Karpas-422 (cell line): Measurements from ENCODE around the gene DIP2C. TPM values are rescaled to one million over a fixed set of nuclear protein-coding genes. Genes with fewer than 3 reads are reported as not detected.
"Not testable (repeated sequence)": the region's sequence is repeated elsewhere in the genome, so short reads cannot be mapped to it uniquely, and the experiment has no call there.

Experiments used
- DNase-seq: peaks from one replicate; pipeline ENCODE4 v3.0.0-alpha.2; 2015
- H2AFZ ChIP-seq: fragments of 200-600 bp; sonication (generic); 2 replicates; pipeline ENCODE4 v1.6.1; 2014; ENCODE audit warnings: antibody characterized with exemption, low read length, mixed read lengths
- H3K27ac ChIP-seq: fragments of 200-600 bp; sonication (generic); 2 replicates; pipeline ENCODE4 v1.5.1; 2014; ENCODE audit warnings: mild to moderate bottlenecking, low read length, moderate library complexity
- H3K27me3 ChIP-seq: fragments of 200-600 bp; sonication (generic); 2 replicates; pipeline ENCODE4 v1.6.1; 2014; ENCODE audit warnings: low read length, mixed read lengths
- H3K36me3 ChIP-seq: fragments of 200-600 bp; sonication (generic); 2 replicates; pipeline ENCODE4 v1.6.1; 2014; ENCODE audit warnings: low read length, mixed read lengths; ENCODE audit not compliant: insufficient read depth
- H3K4me1 ChIP-seq: fragments of 200-600 bp; sonication (generic); 2 replicates; pipeline ENCODE4 v1.6.1; 2014; ENCODE audit warnings: mild to moderate bottlenecking, low read length, mixed read lengths
- H3K4me2 ChIP-seq: fragments of 200-600 bp; sonication (generic); 2 replicates; pipeline ENCODE4 v1.6.1; 2014; ENCODE audit warnings: low read length, low read depth, mild to moderate bottlenecking; ENCODE audit not compliant: poor library complexity, severe bottlenecking
- H3K4me3 ChIP-seq: fragments of 200-600 bp; sonication (generic); 2 replicates; pipeline ENCODE4 v1.5.1; 2014; ENCODE audit warnings: mild to moderate bottlenecking, antibody characterized with exemption, low read length, mixed read lengths
- H3K79me2 ChIP-seq: fragments of 200-600 bp; sonication (generic); 2 replicates; pipeline ENCODE4 v1.6.1; 2014; ENCODE audit warnings: mild to moderate bottlenecking, low read length, mixed read lengths
- H3K9ac ChIP-seq: fragments of 200-600 bp; sonication (generic); 2 replicates; pipeline ENCODE4 v1.6.0; 2014; ENCODE audit warnings: low read length
- H3K9me2 ChIP-seq: fragments of 200-600 bp; sonication (generic), shearing (Covaris generic); replicated peaks from 2 replicates; pipeline ENCODE4 v1.6.0; 2014; ENCODE audit warnings: mild to moderate bottlenecking, low read length, moderate library complexity; ENCODE audit not compliant: insufficient read depth
- H3K9me3 ChIP-seq: fragments of 300-700, 200-600 bp; sonication (generic); 2 replicates; pipeline ENCODE4 v1.6.1; 2014; ENCODE audit warnings: low read length, mixed read lengths
- H4K20me1 ChIP-seq: fragments of 200-600 bp; sonication (generic); 2 replicates; pipeline ENCODE4 v1.6.1; 2014; ENCODE audit warnings: mild to moderate bottlenecking, antibody characterized with exemption, low read length, low read depth; ENCODE audit not compliant: insufficient read depth
- total RNA-seq: library from RNA; depleted of rRNA; stranded (reverse); fragments of >200 nt; shearing (Covaris generic); gene quantifications from 2 replicates; pipeline ENCODE4 v1.2.3, GENCODE V29; 2014; ENCODE audit warnings: low replicate concordance

The DIP2C gene
- total RNA-seq, 1 experiment from 2014 or later: 0.11 TPM

- Histone ChIP-seq H3K9ac (no peak overlapping the region), H4K20me1 (no peaks in the 10 kb centered on the region), H3K4me2 (no peak overlapping the region), H3K4me3 (no peak overlapping the region), H3K27ac (no peak overlapping the region), H3K4me1 (no peaks in the 10 kb centered on the region), H2AFZ (no peak overlapping the region), H3K79me2 (no peaks in the 10 kb centered on the region), H3K27me3 (no peaks in the 10 kb centered on the region), H3K36me3 (no peaks in the 10 kb centered on the region), H3K9me2 (no peaks in the 10 kb centered on the region), H3K9me3 (no peaks in the 10 kb centered on the region)
- DNase-seq: no peak
Observed at GRCh38 chr10:650441-650851, 39.0 kb downstream of the DIP2C start.

- H3K27me3 ChIP-seq: peaks cover 2% of the 10 kb centered on the region; the same call in 1 of the 2 replicates
- no peaks in the 10 kb centered on the region for H3K36me3 ChIP-seq
- H2AFZ ChIP-seq: no peak overlapping the region
- H3K9me3 ChIP-seq: no peaks in the 10 kb centered on the region
- no peak overlapping the region for H3K4me3 ChIP-seq
- no peak for DNase-seq
- no peak overlapping the region for H3K9ac ChIP-seq
- H4K20me1 ChIP-seq: no peaks in the 10 kb centered on the region
- H3K27ac ChIP-seq: no peak overlapping the region
- no peaks in the 10 kb centered on the region for H3K79me2 ChIP-seq
- no peak overlapping the region for H3K4me2 ChIP-seq
- H3K4me1 ChIP-seq: no peaks in the 10 kb centered on the region
- H3K9me2 ChIP-seq: no peaks in the 10 kb centered on the region
Observed at GRCh38 chr10:649798-650440, 39.5 kb downstream of the DIP2C start.

- H3K27ac ChIP-seq: no peak overlapping the region
- no peak overlapping the region for H2AFZ ChIP-seq
- H3K9me3 ChIP-seq: no peaks in the 10 kb centered on the region
- peaks cover 2% of the 10 kb centered on the region; the same call in 1 of the 2 replicates for H3K27me3 ChIP-seq
- H3K4me2 ChIP-seq: no peak overlapping the region
- H3K9ac ChIP-seq: no peak overlapping the region
- DNase-seq: no peak
- H4K20me1 ChIP-seq: no peaks in the 10 kb centered on the region
- H3K79me2 ChIP-seq: no peaks in the 10 kb centered on the region
- H3K4me3 ChIP-seq: no peak overlapping the region
- H3K36me3 ChIP-seq: no peaks in the 10 kb centered on the region
- H3K9me2 ChIP-seq: no peaks in the 10 kb centered on the region
- H3K4me1 ChIP-seq: no peaks in the 10 kb centered on the region
Observed at GRCh38 chr10:649445-649797, 40.0 kb downstream of the DIP2C start.

- H2AFZ ChIP-seq, H3K4me2 ChIP-seq, H3K9me3 ChIP-seq, H3K79me2 ChIP-seq, H3K27ac ChIP-seq, H3K9ac ChIP-seq, H4K20me1 ChIP-seq, H3K4me1 ChIP-seq, H3K4me3 ChIP-seq, DNase-seq, H3K36me3 ChIP-seq, H3K9me2 ChIP-seq, H3K27me3 ChIP-seq: not testable (repeated sequence)
Observed at GRCh38 chr10:647019-647418, 42.4 kb downstream of the DIP2C start.

GRCh38 chr10:646118-646524 lies 43.3 kb downstream of the DIP2C start:
- DNase-seq: no peak
- no peak overlapping the region for H3K4me3 ChIP-seq
- H3K36me3 ChIP-seq: no peaks in the 10 kb centered on the region
- no peaks in the 10 kb centered on the region for H3K9me2 ChIP-seq
- H3K4me2 ChIP-seq: no peak overlapping the region
- no peak overlapping the region for H3K27ac ChIP-seq
- H3K9me3 ChIP-seq: no peaks in the 10 kb centered on the region
- no peaks in the 10 kb centered on the region for H4K20me1 ChIP-seq
- H3K27me3 ChIP-seq: peaks cover 2% of the 10 kb centered on the region; the same call in 1 of the 2 replicates
- no peak overlapping the region for H3K9ac ChIP-seq
- H3K79me2 ChIP-seq: no peaks in the 10 kb centered on the region
- no peak overlapping the region for H2AFZ ChIP-seq
- no peaks in the 10 kb centered on the region for H3K4me1 ChIP-seq

GRCh38 chr10:644943-645334 lies 44.5 kb downstream of the DIP2C start:
- no peaks in the 10 kb centered on the region for H4K20me1 ChIP-seq
- H3K9me2 ChIP-seq: no peaks in the 10 kb centered on the region
- no peak overlapping the region for H3K9ac ChIP-seq
- H3K9me3 ChIP-seq: no peaks in the 10 kb centered on the region
- no peak overlapping the region for H3K4me2 ChIP-seq
- H3K4me3 ChIP-seq: no peak overlapping the region
- DNase-seq: no peak
- no peaks in the 10 kb centered on the region for H3K36me3 ChIP-seq
- H2AFZ ChIP-seq: no peak overlapping the region
- H3K27ac ChIP-seq: no peak overlapping the region
- H3K79me2 ChIP-seq: no peaks in the 10 kb centered on the region
- no peaks in the 10 kb centered on the region for H3K4me1 ChIP-seq
- peaks cover 2% of the 10 kb centered on the region; the same call in 1 of the 2 replicates for H3K27me3 ChIP-seq

GRCh38 chr10:644076-644942 lies 45.2 kb downstream of the DIP2C start:
- Histone ChIP-seq H3K27ac (no peak overlapping the region), H3K27me3 (peaks cover 2% of the 10 kb centered on the region; the same call in 1 of the 2 replicates), H4K20me1 (no peaks in the 10 kb centered on the region), H3K9ac (no peak overlapping the region), H3K79me2 (no peaks in the 10 kb centered on the region), H3K4me1 (no peaks in the 10 kb centered on the region), H3K4me3 (no peak overlapping the region), H2AFZ (no peak overlapping the region), H3K36me3 (no peaks in the 10 kb centered on the region), H3K4me2 (no peak overlapping the region), H3K9me3 (no peaks in the 10 kb centered on the region), H3K9me2 (no peaks in the 10 kb centered on the region)
- no peak for DNase-seq

- H3K9ac ChIP-seq: no peak overlapping the region
- no peaks in the 10 kb centered on the region for H3K36me3 ChIP-seq
- H3K27me3 ChIP-seq: peaks cover 2% of the 10 kb centered on the region; the same call in 1 of the 2 replicates
- H3K4me3 ChIP-seq: no peak overlapping the region
- H4K20me1 ChIP-seq: no peaks in the 10 kb centered on the region
- H3K9me2 ChIP-seq: no peaks in the 10 kb centered on the region
- H3K79me2 ChIP-seq: no peaks in the 10 kb centered on the region
- no peak overlapping the region for H2AFZ ChIP-seq
- no peaks in the 10 kb centered on the region for H3K4me1 ChIP-seq
- H3K9me3 ChIP-seq: no peaks in the 10 kb centered on the region
- DNase-seq: no peak
- no peak overlapping the region for H3K4me2 ChIP-seq
- H3K27ac ChIP-seq: no peak overlapping the region
Observed at GRCh38 chr10:642186-642890, 47.1 kb downstream of the DIP2C start.
